DND-41 (cell line): ENCODE measurements around the gene FBL.

Experiments used
- EZH2 ChIP-seq: IDR thresholded peaks from 3 replicates; pipeline ENCODE4 v1.6.1; 2012; ENCODE audit warnings: borderline replicate concordance, low read depth, mild to moderate bottlenecking, moderate library complexity, low read length, inconsistent platforms; ENCODE audit not compliant: severe bottlenecking
- TF ChIP-seq, protein P1 (sequence below): IDR thresholded peaks from 2 replicates; pipeline ENCODE4 v1.5.1; 2012; ENCODE audit warnings: borderline replicate concordance, low read length, moderate library complexity, mild to moderate bottlenecking; ENCODE audit not compliant: poor library complexity, severe bottlenecking; ENCODE audit errors: extremely low read depth

DNA sequence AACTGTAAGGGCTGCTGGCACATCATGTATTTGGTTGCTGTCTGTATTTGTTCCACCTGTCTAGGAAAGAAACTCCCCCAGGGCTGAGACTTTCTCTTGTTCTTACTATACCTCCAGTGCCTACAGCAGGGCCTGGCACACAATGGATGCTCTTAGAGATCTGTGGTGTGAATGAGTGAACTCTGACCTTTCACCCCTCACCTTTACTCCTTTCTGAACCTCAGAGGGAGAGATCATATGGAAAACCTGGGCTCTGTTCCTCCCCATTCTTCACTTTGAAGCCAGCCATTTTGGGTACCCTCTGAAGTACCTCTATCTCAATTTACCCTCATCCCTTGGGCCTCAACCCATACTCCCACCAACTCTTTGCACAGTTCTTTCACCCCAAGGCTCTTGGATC lies 15.3 kb downstream of the FBL start:
- TF ChIP-seq, protein P1, sequence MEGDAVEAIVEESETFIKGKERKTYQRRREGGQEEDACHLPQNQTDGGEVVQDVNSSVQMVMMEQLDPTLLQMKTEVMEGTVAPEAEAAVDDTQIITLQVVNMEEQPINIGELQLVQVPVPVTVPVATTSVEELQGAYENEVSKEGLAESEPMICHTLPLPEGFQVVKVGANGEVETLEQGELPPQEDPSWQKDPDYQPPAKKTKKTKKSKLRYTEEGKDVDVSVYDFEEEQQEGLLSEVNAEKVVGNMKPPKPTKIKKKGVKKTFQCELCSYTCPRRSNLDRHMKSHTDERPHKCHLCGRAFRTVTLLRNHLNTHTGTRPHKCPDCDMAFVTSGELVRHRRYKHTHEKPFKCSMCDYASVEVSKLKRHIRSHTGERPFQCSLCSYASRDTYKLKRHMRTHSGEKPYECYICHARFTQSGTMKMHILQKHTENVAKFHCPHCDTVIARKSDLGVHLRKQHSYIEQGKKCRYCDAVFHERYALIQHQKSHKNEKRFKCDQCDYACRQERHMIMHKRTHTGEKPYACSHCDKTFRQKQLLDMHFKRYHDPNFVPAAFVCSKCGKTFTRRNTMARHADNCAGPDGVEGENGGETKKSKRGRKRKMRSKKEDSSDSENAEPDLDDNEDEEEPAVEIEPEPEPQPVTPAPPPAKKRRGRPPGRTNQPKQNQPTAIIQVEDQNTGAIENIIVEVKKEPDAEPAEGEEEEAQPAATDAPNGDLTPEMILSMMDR: no peak
- no peak for TF ChIP-seq EZH2
